Ovary (tissue), 3 donors: ENCODE measurements around the gene PRRG4.

ENCODE experiments used
- CTCF ChIP-seq, 3 donors: fragments of 450-650 bp in 2 of 3; fragments of 200-600 bp in 1 of 3; IDR thresholded peaks; one replicate each; pipeline versions ENCODE4 v1.5.1 to v1.8.0; 2016 to 2022; ENCODE audit warnings: antibody characterized with exemption in 3 of 3, mild to moderate bottlenecking in 1 of 3
- EP300 ChIP-seq: sonication (generic); formaldehyde crosslinking; IDR thresholded peaks from one replicate; pipeline ENCODE4 v1.6.1; 2017; ENCODE audit warnings: antibody characterized with exemption
- POLR2A ChIP-seq: fragments of 450-650 bp; IDR thresholded peaks from one replicate; pipeline ENCODE4 v1.6.1; 2017; ENCODE audit warnings: antibody characterized with exemption, mild to moderate bottlenecking, moderate library complexity
- donor health status: DM: no; HTN: no; CAD: no.

- TF ChIP-seq CTCF (IDR thresholded peaks at IDR 0.05) (no peak), POLR2A (no peak), EP300 (no peak)
These were observed 9.2 kb upstream of the PRRG4 start for GRCh38 chr11:32820497-32820896.
